ENCODE results near the gene DIP2B. TPM values are rescaled to one million over a fixed set of nuclear protein-coding genes. Genes with fewer than 3 reads are reported as not detected.

DIP2B gene
- total RNA-seq, 3 donors from 2014 or later, result 28.3 to 39.8 (median 34.7) TPM

DNA sequence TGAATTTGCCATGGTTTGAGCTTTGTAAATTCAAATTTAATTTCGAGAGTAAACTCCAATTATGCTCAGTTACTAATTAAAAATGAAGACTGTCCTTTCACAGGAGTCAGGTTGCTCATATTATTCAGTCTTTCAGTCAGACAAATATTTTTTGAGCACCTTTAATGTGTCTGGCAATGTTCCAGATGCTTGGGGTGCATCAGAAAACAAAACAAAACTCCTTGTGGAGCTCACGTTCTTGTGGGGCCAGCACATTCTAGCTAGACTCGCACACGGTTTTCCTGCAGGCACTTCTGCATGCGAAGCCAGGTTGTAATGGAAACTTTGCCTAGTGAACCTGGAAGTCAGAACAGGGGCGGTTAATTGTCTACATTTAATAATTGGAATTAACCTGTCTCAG, 195.2 kb downstream of the DIP2B start:
- H3K36me3 ChIP-seq (ENCODE audit: low read depth), result no peaks in the 10 kb centered on the region
- H3K4me3 ChIP-seq, result no peak overlapping the region
- H3K9me3 ChIP-seq, result no peaks in the 10 kb centered on the region
- TF ChIP-seq, protein P1, sequence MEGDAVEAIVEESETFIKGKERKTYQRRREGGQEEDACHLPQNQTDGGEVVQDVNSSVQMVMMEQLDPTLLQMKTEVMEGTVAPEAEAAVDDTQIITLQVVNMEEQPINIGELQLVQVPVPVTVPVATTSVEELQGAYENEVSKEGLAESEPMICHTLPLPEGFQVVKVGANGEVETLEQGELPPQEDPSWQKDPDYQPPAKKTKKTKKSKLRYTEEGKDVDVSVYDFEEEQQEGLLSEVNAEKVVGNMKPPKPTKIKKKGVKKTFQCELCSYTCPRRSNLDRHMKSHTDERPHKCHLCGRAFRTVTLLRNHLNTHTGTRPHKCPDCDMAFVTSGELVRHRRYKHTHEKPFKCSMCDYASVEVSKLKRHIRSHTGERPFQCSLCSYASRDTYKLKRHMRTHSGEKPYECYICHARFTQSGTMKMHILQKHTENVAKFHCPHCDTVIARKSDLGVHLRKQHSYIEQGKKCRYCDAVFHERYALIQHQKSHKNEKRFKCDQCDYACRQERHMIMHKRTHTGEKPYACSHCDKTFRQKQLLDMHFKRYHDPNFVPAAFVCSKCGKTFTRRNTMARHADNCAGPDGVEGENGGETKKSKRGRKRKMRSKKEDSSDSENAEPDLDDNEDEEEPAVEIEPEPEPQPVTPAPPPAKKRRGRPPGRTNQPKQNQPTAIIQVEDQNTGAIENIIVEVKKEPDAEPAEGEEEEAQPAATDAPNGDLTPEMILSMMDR (IDR thresholded peaks at IDR 0.05), result no peak
- intact Hi-C loops (cut with DNase I, micrococcal nuclease), result no loop called here
- DNase-seq, result no peak
- ATAC-seq, result no peak
- H3K4me1 ChIP-seq (ENCODE audit: low read depth), result no peaks in the 10 kb centered on the region

DNA sequence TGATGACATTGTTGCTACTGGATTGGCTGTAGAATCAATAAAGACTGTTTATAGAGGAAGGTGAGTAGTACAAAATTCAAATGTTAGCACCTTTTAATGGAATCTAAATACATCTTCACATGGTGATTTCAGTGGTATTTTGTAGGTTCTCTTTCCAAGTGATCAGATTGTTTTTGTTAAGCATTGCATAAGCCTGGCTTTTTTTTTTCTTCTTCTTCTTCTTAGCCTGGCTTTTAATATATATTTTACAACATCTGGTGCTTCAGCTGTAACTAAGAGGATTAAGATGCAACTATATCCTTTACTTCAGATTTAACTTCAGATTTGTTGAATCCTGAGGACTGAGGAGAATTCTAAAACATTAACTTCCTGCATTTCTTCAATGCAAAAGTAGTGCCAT, 201.8 kb downstream of the DIP2B start:
- H3K36me3 ChIP-seq (ENCODE audit: low read depth), result no peaks in the 10 kb centered on the region
- ATAC-seq (no peak), DNase-seq (no peak)
- H3K9me3 ChIP-seq, result no peaks in the 10 kb centered on the region
- TF ChIP-seq, protein P1 (IDR thresholded peaks at IDR 0.05), result no peak
- intact Hi-C loops (cut with DNase I, micrococcal nuclease), result no loop called here
- no peaks in the 10 kb centered on the region for H3K4me1 ChIP-seq (ENCODE audit: low read depth)
- no peak overlapping the region for H3K4me3 ChIP-seq

DNA sequence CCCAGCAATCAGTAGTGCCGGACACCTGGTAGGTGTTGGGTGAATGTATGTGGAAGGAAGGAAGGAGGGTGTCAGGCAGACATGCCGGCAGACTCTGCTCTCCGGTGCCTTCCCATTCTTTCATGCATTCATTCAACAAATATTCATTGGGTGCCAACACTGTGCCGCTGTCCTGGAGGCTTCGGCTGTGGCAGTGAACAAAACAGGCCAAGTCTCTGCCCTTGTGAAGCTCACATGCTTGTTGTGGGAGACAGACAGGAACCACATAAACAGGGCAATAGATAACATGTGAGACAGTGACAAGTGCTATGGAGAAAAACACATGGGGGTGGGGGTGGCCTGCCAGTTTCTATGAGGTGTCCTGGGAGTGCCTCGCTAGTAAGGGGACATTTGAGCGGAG, 202.6 kb downstream of the DIP2B start:
- no peaks in the 10 kb centered on the region for H3K36me3 ChIP-seq (ENCODE audit: low read depth)
- TF ChIP-seq, protein P1 (IDR thresholded peaks at IDR 0.05), result no peak
- H3K9me3 ChIP-seq, result no peaks in the 10 kb centered on the region
- intact Hi-C loops (cut with DNase I, micrococcal nuclease), result no loop called here
- ATAC-seq (no peak), DNase-seq (no peak)
- no peak overlapping the region for H3K4me3 ChIP-seq
- no peaks in the 10 kb centered on the region for H3K4me1 ChIP-seq (ENCODE audit: low read depth)

DNA sequence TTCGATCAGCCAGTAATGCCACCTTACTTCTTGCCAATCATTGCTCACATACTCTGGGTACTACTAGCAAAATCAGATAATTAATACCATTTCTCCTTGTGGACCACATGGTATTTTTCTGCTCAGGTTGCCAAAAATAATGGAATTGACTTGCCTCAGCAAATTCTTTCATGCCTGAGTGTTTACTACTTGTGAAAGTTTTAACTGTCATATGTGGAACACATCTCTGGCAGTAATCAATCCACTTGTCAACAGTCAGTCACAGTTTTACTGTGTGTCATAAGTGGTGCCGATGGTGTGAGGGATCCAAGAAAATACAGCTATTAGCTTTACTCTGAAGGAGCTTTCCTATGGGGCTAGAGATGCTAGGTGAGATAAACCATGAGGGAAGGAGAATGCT, 203.8 kb downstream of the DIP2B start:
- Histone ChIP-seq H3K36me3 (ENCODE audit: low read depth) (no peaks in the 10 kb centered on the region), H3K4me3 (no peak overlapping the region), H3K4me1 (ENCODE audit: low read depth) (no peaks in the 10 kb centered on the region), H3K9me3 (no peaks in the 10 kb centered on the region)
- DNase-seq (no peak), ATAC-seq (no peak)
- TF ChIP-seq, protein P1 (IDR thresholded peaks at IDR 0.05), result no peak
- intact Hi-C loops (cut with DNase I, micrococcal nuclease), result no loop called here

DNA sequence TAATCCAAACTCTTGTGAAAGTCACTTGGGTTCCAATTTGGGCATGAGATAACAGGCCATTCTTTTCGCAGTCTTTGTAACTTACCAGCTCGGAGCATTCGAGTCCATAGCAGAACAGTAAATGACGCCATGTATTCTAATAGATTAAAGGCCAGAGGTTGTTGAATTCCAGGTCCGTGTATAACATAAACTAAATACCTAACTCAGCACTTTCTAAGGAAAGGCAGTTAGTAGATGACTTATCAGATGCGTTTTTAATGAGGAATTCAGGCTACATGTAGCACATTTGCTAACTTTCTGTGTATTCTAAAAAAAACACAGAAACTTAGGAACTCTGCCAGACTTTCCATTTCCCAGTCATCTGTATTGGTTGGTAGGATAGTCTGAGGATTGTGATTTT, 206.3 kb downstream of the DIP2B start:
- intact Hi-C loops (cut with DNase I, micrococcal nuclease), result no loop called here
- no peak for ATAC-seq
- TF ChIP-seq, protein P1 (IDR thresholded peaks at IDR 0.05), result no peak
- H3K4me3 ChIP-seq, result no peak overlapping the region
- H3K9me3 ChIP-seq, result no peaks in the 10 kb centered on the region
- DNase-seq, result no peak
- H3K4me1 ChIP-seq (ENCODE audit: low read depth), result no peaks in the 10 kb centered on the region
- peaks cover 7% of the 10 kb centered on the region for H3K36me3 ChIP-seq (ENCODE audit: low read depth)

DNA sequence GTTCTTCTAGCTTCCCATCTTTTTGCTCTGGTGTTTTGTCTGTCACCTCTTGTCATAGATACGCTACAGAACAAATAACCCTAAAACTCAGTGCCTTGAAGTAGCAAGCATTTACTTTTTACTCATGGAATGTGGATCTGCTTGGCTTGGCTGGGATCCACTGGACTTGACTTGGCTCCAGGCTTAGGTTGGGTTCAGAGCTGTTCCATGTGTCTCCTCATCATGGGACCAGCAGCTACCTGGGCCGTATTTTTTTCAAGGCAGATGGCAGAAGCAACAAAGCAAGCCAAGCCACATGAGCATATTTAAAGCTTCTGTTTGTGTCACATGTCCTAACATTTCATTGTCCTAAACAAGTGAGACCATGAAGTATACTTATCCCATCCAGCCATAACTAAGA, 210.4 kb downstream of the DIP2B start:
- Histone ChIP-seq H3K4me3 (no peak overlapping the region), H3K36me3 (ENCODE audit: low read depth) (peaks cover 7% of the 10 kb centered on the region), H3K9me3 (no peaks in the 10 kb centered on the region), H3K4me1 (ENCODE audit: low read depth) (no peaks in the 10 kb centered on the region)
- TF ChIP-seq, protein P1 (IDR thresholded peaks at IDR 0.05), result no peak
- ATAC-seq (no peak), DNase-seq (no peak)
- intact Hi-C loops (cut with DNase I, micrococcal nuclease), result no loop called here
